Measurements from ENCODE around the gene TSPAN32.

The TSPAN32 gene

DNA sequence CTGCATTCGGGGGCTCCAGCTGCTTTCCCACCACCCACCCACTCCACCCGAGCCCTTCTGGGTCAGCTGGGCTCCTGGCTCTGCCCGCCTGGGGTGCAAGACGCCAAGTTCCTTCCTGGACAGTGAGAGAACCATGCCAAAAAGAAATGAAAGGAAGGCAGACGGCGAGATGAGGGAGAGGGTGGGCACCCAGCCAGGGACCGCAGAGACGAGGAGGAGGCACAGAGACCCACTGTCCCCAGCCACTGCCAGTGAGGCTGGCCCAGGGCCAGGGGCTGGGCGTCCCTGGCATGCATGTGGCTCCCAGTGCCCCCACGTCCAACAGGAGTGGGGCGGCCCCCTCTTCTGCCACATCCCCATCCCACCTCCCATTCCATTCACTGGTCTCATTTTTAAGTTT is 64.5 kb downstream of the TSPAN32 start:
- Histone ChIP-seq H4K20me1 (ENCODE audit: insufficient read depth, low read length) (peaks cover 21% of the 10 kb centered on the region; the same call in 1 of the 2 replicates), H3K36me3 (ENCODE audit: insufficient read depth, low read length) (no peaks in the 10 kb centered on the region), H2AFZ (ENCODE audit: low read depth, low read length) (no peak overlapping the region), H3K4me2 (ENCODE audit: insufficient read depth, low read length) (no peak overlapping the region), H3K9me3 (ENCODE audit: insufficient read depth, low read length, severe bottlenecking) (no peaks in the 10 kb centered on the region), H3K4me1 (ENCODE audit: insufficient read depth, low read length) (no peaks in the 10 kb centered on the region), H3K4me3 (ENCODE audit: low read depth in 1 of 2, low read length in 2 of 2) (no peak overlapping the region), H3K9ac (ENCODE audit: low read depth, low read length) (no peak overlapping the region), H3K79me2 (ENCODE audit: insufficient read depth, low read length) (no peaks in the 10 kb centered on the region), H3K27ac (ENCODE audit: low read length) (no peak overlapping the region), H3K27me3 (ENCODE audit: insufficient read depth, low read length, poor library complexity) (no peaks in the 10 kb centered on the region)
- no peak for TF ChIP-seq CTCF (IDR thresholded peaks at IDR 0.05; ENCODE audit: borderline replicate concordance, extremely low read depth, low read length, poor library complexity, severe bottlenecking)
- TF ChIP-seq EZH2 (IDR thresholded peaks at IDR 0.05; ENCODE audit: borderline replicate concordance, low read depth, low read length, severe bottlenecking): no peak
- ATAC-seq (ENCODE audit: insufficient read depth, low read depth): no peak
- no peak for DNase-seq

GRCh38 chr11:2366733-2367132 is 64.9 kb downstream of the TSPAN32 start:
- TF ChIP-seq EZH2 (IDR thresholded peaks at IDR 0.05; ENCODE audit: borderline replicate concordance, low read depth, low read length, severe bottlenecking) (no peak), CTCF (IDR thresholded peaks at IDR 0.05; ENCODE audit: borderline replicate concordance, extremely low read depth, low read length, poor library complexity, severe bottlenecking) (no peak)
- H4K20me1 ChIP-seq (ENCODE audit: insufficient read depth, low read length): peaks cover 18% of the 10 kb centered on the region; the same call in 1 of the 2 replicates
- H3K4me1 ChIP-seq (ENCODE audit: insufficient read depth, low read length): no peaks in the 10 kb centered on the region
- ATAC-seq (ENCODE audit: insufficient read depth, low read depth): no peak
- H3K9ac ChIP-seq (ENCODE audit: low read depth, low read length): no peak overlapping the region
- DNase-seq: no peak
- no peaks in the 10 kb centered on the region for H3K9me3 ChIP-seq (ENCODE audit: insufficient read depth, low read length, severe bottlenecking)
- no peaks in the 10 kb centered on the region for H3K27me3 ChIP-seq (ENCODE audit: insufficient read depth, low read length, poor library complexity)
- no peaks in the 10 kb centered on the region for H3K36me3 ChIP-seq (ENCODE audit: insufficient read depth, low read length)
- no peak overlapping the region for H2AFZ ChIP-seq (ENCODE audit: low read depth, low read length)
- no peak overlapping the region for H3K4me2 ChIP-seq (ENCODE audit: insufficient read depth, low read length)
- no peak overlapping the region for H3K4me3 ChIP-seq (ENCODE audit: low read depth in 1 of 2, low read length in 2 of 2)
- no peak overlapping the region for H3K27ac ChIP-seq (ENCODE audit: low read length)
- H3K79me2 ChIP-seq (ENCODE audit: insufficient read depth, low read length): no peaks in the 10 kb centered on the region

DNA sequence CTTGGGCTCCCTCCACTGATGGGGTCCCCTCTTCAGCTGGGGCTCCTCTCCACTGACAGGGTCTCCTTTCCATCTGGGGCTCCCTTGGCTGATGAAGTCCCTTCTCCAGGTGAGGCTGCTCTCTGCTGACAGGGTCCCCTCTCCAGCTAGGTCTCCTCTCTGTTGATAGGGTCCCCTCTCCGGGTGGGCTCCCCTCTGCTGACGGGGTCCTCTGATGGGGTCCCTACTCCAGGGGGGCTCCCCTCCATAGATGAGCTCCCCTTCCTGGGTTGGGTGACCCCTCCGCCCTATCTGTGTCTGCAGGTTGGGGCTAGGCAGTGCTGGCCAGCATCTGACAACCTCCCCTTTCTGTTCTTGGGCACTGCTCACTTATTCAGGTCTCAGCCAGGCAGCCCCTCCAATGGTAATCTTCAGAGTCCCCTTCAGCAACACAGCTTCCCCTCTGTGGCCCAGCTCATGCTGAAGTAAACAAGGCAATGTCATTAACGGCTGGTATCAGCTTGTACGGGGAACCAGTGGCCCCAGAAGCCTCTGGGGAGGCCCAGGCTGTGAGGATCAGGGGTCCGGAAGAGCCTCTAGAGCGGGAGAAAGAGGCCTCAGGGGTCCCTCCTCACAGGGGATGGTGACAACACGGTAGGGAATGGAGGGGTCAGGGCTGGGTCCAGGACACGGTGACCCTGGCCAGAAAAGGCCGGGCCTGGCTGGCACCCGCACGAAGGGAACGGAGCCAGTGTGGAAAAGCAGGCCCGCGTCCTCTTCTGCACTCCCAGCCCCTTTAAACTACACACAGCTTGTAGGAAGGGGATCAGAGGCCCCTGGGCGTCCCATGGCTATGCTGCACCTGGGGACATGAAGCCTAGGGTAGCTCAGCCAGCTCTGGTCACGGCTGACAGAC is 65.7 kb downstream of the TSPAN32 start:
- Histone ChIP-seq H3K4me3 (ENCODE audit: low read depth in 1 of 2, low read length in 2 of 2) (no peak overlapping the region), H3K27ac (ENCODE audit: low read length) (no peak overlapping the region), H3K4me1 (ENCODE audit: insufficient read depth, low read length) (no peaks in the 10 kb centered on the region), H3K79me2 (ENCODE audit: insufficient read depth, low read length) (no peaks in the 10 kb centered on the region), H3K9me3 (ENCODE audit: insufficient read depth, low read length, severe bottlenecking) (no peaks in the 10 kb centered on the region), H4K20me1 (ENCODE audit: insufficient read depth, low read length) (peaks cover 18% of the 10 kb centered on the region; the same call in 1 of the 2 replicates), H2AFZ (ENCODE audit: low read depth, low read length) (no peak overlapping the region), H3K27me3 (ENCODE audit: insufficient read depth, low read length, poor library complexity) (no peaks in the 10 kb centered on the region), H3K9ac (ENCODE audit: low read depth, low read length) (no peak overlapping the region), H3K36me3 (ENCODE audit: insufficient read depth, low read length) (no peaks in the 10 kb centered on the region), H3K4me2 (ENCODE audit: insufficient read depth, low read length) (no peak overlapping the region)
- ATAC-seq (ENCODE audit: insufficient read depth, low read depth) (no peak), DNase-seq (no peak)
- TF ChIP-seq EZH2 (IDR thresholded peaks at IDR 0.05; ENCODE audit: borderline replicate concordance, low read depth, low read length, severe bottlenecking) (no peak), CTCF (IDR thresholded peaks at IDR 0.05; ENCODE audit: borderline replicate concordance, extremely low read depth, low read length, poor library complexity, severe bottlenecking) (no peak)
